ENCODE data around the gene USP32.

The USP32 gene

GRCh38 chr17:60170835-60171752 lies 220.8 kb downstream of the USP32 start:
- Histone ChIP-seq H3F3A (ENCODE audit: insufficient read depth) (no peaks in the 10 kb centered on the region), H3K9ac (ENCODE audit: low read length) (no peak overlapping the region), H3K27me3 (ENCODE audit: low read length) (no peaks in the 10 kb centered on the region), H3K36me3 (ENCODE audit: low read length) (no peaks in the 10 kb centered on the region), H3K9me2 (replicated peaks; ENCODE audit: insufficient read depth, low read length) (no peaks in the 10 kb centered on the region), H3K27ac (ENCODE audit: low read depth, low read length) (no peak overlapping the region), H3K79me2 (ENCODE audit: insufficient read depth, low read length) (no peaks in the 10 kb centered on the region), H3K9me3 (ENCODE audit: insufficient read depth, low read length) (no peaks in the 10 kb centered on the region), H2AFZ (ENCODE audit: low read depth, low read length, severe bottlenecking) (no peak overlapping the region), H4K20me1 (ENCODE audit: low read depth, low read length) (no peaks in the 10 kb centered on the region), H3K4me3 (ENCODE audit: insufficient read depth, low read length, poor library complexity, severe bottlenecking) (no peak overlapping the region), H3K4me2 (ENCODE audit: low read depth, low read length, poor library complexity, severe bottlenecking) (no peak overlapping the region)
- no peak for TF ChIP-seq EZH2phosphoT487 (conservative IDR thresholded peaks at IDR 0.05; ENCODE audit: low read length)
- no peak for TF ChIP-seq CTCF (IDR thresholded peaks at IDR 0.05; ENCODE audit: insufficient read depth, low read length, poor library complexity, severe bottlenecking)

- no peak overlapping the region for H3K4me2 ChIP-seq (ENCODE audit: low read depth, low read length, poor library complexity, severe bottlenecking)
- H3K27me3 ChIP-seq (ENCODE audit: low read length): no peaks in the 10 kb centered on the region
- no peaks in the 10 kb centered on the region for H3F3A ChIP-seq (ENCODE audit: insufficient read depth)
- TF ChIP-seq CTCF (IDR thresholded peaks at IDR 0.05; ENCODE audit: insufficient read depth, low read length, poor library complexity, severe bottlenecking) (no peak), EZH2phosphoT487 (conservative IDR thresholded peaks at IDR 0.05; ENCODE audit: low read length) (no peak)
- H3K9me2 ChIP-seq (replicated peaks; ENCODE audit: insufficient read depth, low read length): no peaks in the 10 kb centered on the region
- no peaks in the 10 kb centered on the region for H3K9me3 ChIP-seq (ENCODE audit: insufficient read depth, low read length)
- no peak overlapping the region for H2AFZ ChIP-seq (ENCODE audit: low read depth, low read length, severe bottlenecking)
- H4K20me1 ChIP-seq (ENCODE audit: low read depth, low read length): no peaks in the 10 kb centered on the region
- H3K36me3 ChIP-seq (ENCODE audit: low read length): no peaks in the 10 kb centered on the region
- no peak overlapping the region for H3K9ac ChIP-seq (ENCODE audit: low read length)
- H3K79me2 ChIP-seq (ENCODE audit: insufficient read depth, low read length): no peaks in the 10 kb centered on the region
- H3K27ac ChIP-seq (ENCODE audit: low read depth, low read length): no peak overlapping the region
- no peak overlapping the region for H3K4me3 ChIP-seq (ENCODE audit: insufficient read depth, low read length, poor library complexity, severe bottlenecking)
Observed at GRCh38 chr17:60169921-60170817, 221.8 kb downstream of the USP32 start.

- H3K36me3 ChIP-seq (ENCODE audit: low read length): no peaks in the 10 kb centered on the region
- H3K27ac ChIP-seq (ENCODE audit: low read depth, low read length): no peak overlapping the region
- no peaks in the 10 kb centered on the region for H3K79me2 ChIP-seq (ENCODE audit: insufficient read depth, low read length)
- H3K9me2 ChIP-seq (replicated peaks; ENCODE audit: insufficient read depth, low read length): no peaks in the 10 kb centered on the region
- H3K27me3 ChIP-seq (ENCODE audit: low read length): no peaks in the 10 kb centered on the region
- no peaks in the 10 kb centered on the region for H4K20me1 ChIP-seq (ENCODE audit: low read depth, low read length)
- no peak overlapping the region for H2AFZ ChIP-seq (ENCODE audit: low read depth, low read length, severe bottlenecking)
- no peaks in the 10 kb centered on the region for H3F3A ChIP-seq (ENCODE audit: insufficient read depth)
- no peak overlapping the region for H3K4me3 ChIP-seq (ENCODE audit: insufficient read depth, low read length, poor library complexity, severe bottlenecking)
- H3K9me3 ChIP-seq (ENCODE audit: insufficient read depth, low read length): no peaks in the 10 kb centered on the region
- no peak overlapping the region for H3K9ac ChIP-seq (ENCODE audit: low read length)
- H3K4me2 ChIP-seq (ENCODE audit: low read depth, low read length, poor library complexity, severe bottlenecking): no peak overlapping the region
- no peak for TF ChIP-seq CTCF (IDR thresholded peaks at IDR 0.05; ENCODE audit: insufficient read depth, low read length, poor library complexity, severe bottlenecking)
- no peak for TF ChIP-seq EZH2phosphoT487 (conservative IDR thresholded peaks at IDR 0.05; ENCODE audit: low read length)
Observed at GRCh38 chr17:60168654-60169053, 223.3 kb downstream of the USP32 start.

Data from SU-DHL-6 (cell line).